HUES64 (cell line): ENCODE results near the gene MFAP2.

Experiments
- H3K27ac ChIP-seq: 2 replicates; pipeline ENCODE4 v1.7.0; 2013; ENCODE audit warnings: low read depth, low read length, inconsistent platforms
- H3K27me3 ChIP-seq: 2 replicates; pipeline ENCODE4 v1.6.1; 2013; ENCODE audit warnings: mild to moderate bottlenecking, low read length; ENCODE audit not compliant: insufficient read depth
- H3K36me3 ChIP-seq: 2 replicates; pipeline ENCODE4 v1.6.1; 2013; ENCODE audit warnings: mild to moderate bottlenecking, low read length; ENCODE audit not compliant: insufficient read depth
- H3K4me1 ChIP-seq: 2 replicates; pipeline ENCODE4 v1.6.1; 2013; ENCODE audit warnings: mild to moderate bottlenecking, low read length, moderate library complexity; ENCODE audit not compliant: insufficient read depth
- H3K4me3 ChIP-seq: 2 replicates; pipeline ENCODE4 v1.5.1; 2013; ENCODE audit warnings: mild to moderate bottlenecking, low read length, moderate library complexity
- H3K9ac ChIP-seq: 2 replicates; pipeline ENCODE4 v1.6.1; 2013; ENCODE audit warnings: mild to moderate bottlenecking, low read depth, low read length
- H3K9me3 ChIP-seq: 2 replicates; pipeline ENCODE4 v1.6.1; 2013; ENCODE audit warnings: low read depth, low read length; ENCODE audit not compliant: insufficient read depth
- WGBS: fragments of 150-250, 120-280 bp; methylation state at CpG from one replicate; pipeline ENCODE4 v1.1.7; 2013; ENCODE audit warnings: missing lambda C conversion rate; 5-methylcytosine and 5-hydroxymethylcytosine counted together

Gene MFAP2

GRCh38 chr1:16978567-16979474 is 1.6 kb downstream of the MFAP2 start:
- no peaks in the 10 kb centered on the region for H3K9me3 ChIP-seq
- peak overlapping the region; percentile 90 for H3K9ac ChIP-seq
- no peak overlapping the region for H3K27ac ChIP-seq
- H3K27me3 ChIP-seq = no peaks in the 10 kb centered on the region
- H3K36me3 ChIP-seq = peaks cover 31% of the 10 kb centered on the region
- H3K4me1 ChIP-seq = peaks cover 10% of the 10 kb centered on the region; the same call in 1 of the 2 replicates
- 57% methylated on average over 20 of the region's 20 CpGs for whole genome bisulfite sequencing
- H3K4me3 ChIP-seq = peak overlapping the region; percentile 63

- no peak overlapping the region for H3K27ac ChIP-seq
- no peak overlapping the region for H3K9ac ChIP-seq
- no peaks in the 10 kb centered on the region for H3K9me3 ChIP-seq
- WGBS = 86% methylated on average over 4 of the region's 4 CpGs
- H3K27me3 ChIP-seq = no peaks in the 10 kb centered on the region
- H3K4me3 ChIP-seq = peak overlapping the region; percentile 12; the same call in 1 of the 2 replicates
- peaks cover 35% of the 10 kb centered on the region for H3K36me3 ChIP-seq
- H3K4me1 ChIP-seq = peaks cover 10% of the 10 kb centered on the region; the same call in 1 of the 2 replicates
These were observed 2.3 kb downstream of the MFAP2 start for GRCh38 chr1:16978139-16978538.

GRCh38 chr1:16977377-16977776 is 3.0 kb downstream of the MFAP2 start:
- Histone ChIP-seq H3K4me1 (peaks cover 10% of the 10 kb centered on the region; the same call in 1 of the 2 replicates), H3K4me3 (no peak overlapping the region), H3K9me3 (no peaks in the 10 kb centered on the region), H3K9ac (no peak overlapping the region), H3K36me3 (peaks cover 42% of the 10 kb centered on the region), H3K27ac (no peak overlapping the region), H3K27me3 (no peaks in the 10 kb centered on the region)
- WGBS = 93% methylated on average over 5 of the region's 5 CpGs

- Histone ChIP-seq H3K27me3 (no peaks in the 10 kb centered on the region), H3K27ac (no peak overlapping the region), H3K9ac (no peak overlapping the region), H3K4me3 (no peak overlapping the region), H3K4me1 (peaks cover 13% of the 10 kb centered on the region; the same call in 1 of the 2 replicates), H3K9me3 (no peaks in the 10 kb centered on the region), H3K36me3 (peaks cover 43% of the 10 kb centered on the region)
- 90% methylated on average over 16 of the region's 16 CpGs for WGBS
These were observed 3.5 kb downstream of the MFAP2 start for GRCh38 chr1:16976966-16977365.

GRCh38 chr1:16975838-16976237 is 4.6 kb downstream of the MFAP2 start:
- Histone ChIP-seq H3K4me3 (no peak overlapping the region), H3K9ac (no peak overlapping the region), H3K4me1 (peaks cover 18% of the 10 kb centered on the region; the same call in 1 of the 2 replicates), H3K9me3 (no peaks in the 10 kb centered on the region), H3K36me3 (peaks cover 46% of the 10 kb centered on the region), H3K27ac (no peak overlapping the region), H3K27me3 (no peaks in the 10 kb centered on the region)
- WGBS = 96% methylated on average over 14 of the region's 14 CpGs

GRCh38 chr1:16975211-16975610 is 5.2 kb downstream of the MFAP2 start:
- Histone ChIP-seq H3K4me1 (peaks cover 18% of the 10 kb centered on the region; the same call in 1 of the 2 replicates), H3K4me3 (no peak overlapping the region), H3K36me3 (peaks cover 52% of the 10 kb centered on the region), H3K9me3 (no peaks in the 10 kb centered on the region), H3K27me3 (no peaks in the 10 kb centered on the region), H3K9ac (no peak overlapping the region), H3K27ac (no peak overlapping the region)
- WGBS = 93% methylated on average over 14 of the region's 14 CpGs

GRCh38 chr1:16973215-16973614 is 7.2 kb downstream of the MFAP2 start:
- WGBS = 92% methylated on average over 9 of the region's 9 CpGs
- H3K9me3 ChIP-seq = no peaks in the 10 kb centered on the region
- no peaks in the 10 kb centered on the region for H3K27me3 ChIP-seq
- H3K4me3 ChIP-seq = no peak overlapping the region
- H3K36me3 ChIP-seq = peaks cover 52% of the 10 kb centered on the region
- H3K9ac ChIP-seq = no peak overlapping the region
- peaks cover 8% of the 10 kb centered on the region; the same call in 1 of the 2 replicates for H3K4me1 ChIP-seq
- H3K27ac ChIP-seq = no peak overlapping the region

- Histone ChIP-seq H3K36me3 (peaks cover 45% of the 10 kb centered on the region), H3K27me3 (no peaks in the 10 kb centered on the region), H3K4me1 (peaks cover 8% of the 10 kb centered on the region; the same call in 1 of the 2 replicates), H3K9ac (0 out of 2 replicates have a peak overlapping the region, but pooled peaks have one; percentile 24), H3K27ac (peak overlapping the region; percentile 54), H3K4me3 (no peak overlapping the region), H3K9me3 (no peaks in the 10 kb centered on the region)
- WGBS = 91% methylated on average over 11 of the region's 11 CpGs
These were observed 8.1 kb downstream of the MFAP2 start for GRCh38 chr1:16972189-16972895.

- Histone ChIP-seq H3K9ac (0 out of 2 replicates have a peak overlapping the region, but pooled peaks have one; percentile 24), H3K27me3 (no peaks in the 10 kb centered on the region), H3K9me3 (no peaks in the 10 kb centered on the region), H3K27ac (peak overlapping the region; percentile 54; the same call in 1 of the 2 replicates), H3K4me1 (peaks cover 8% of the 10 kb centered on the region; the same call in 1 of the 2 replicates), H3K4me3 (no peak overlapping the region), H3K36me3 (peaks cover 42% of the 10 kb centered on the region)
- whole genome bisulfite sequencing = 88% methylated on average over 28 of the region's 28 CpGs
These were observed 8.9 kb downstream of the MFAP2 start for GRCh38 chr1:16971341-16972188.

GRCh38 chr1:16970132-16970910 is 10.1 kb downstream of the MFAP2 start:
- 94% methylated on average over 28 of the region's 28 CpGs for WGBS
- H3K27me3 ChIP-seq = no peaks in the 10 kb centered on the region
- H3K9ac ChIP-seq = no peak overlapping the region
- no peak overlapping the region for H3K4me3 ChIP-seq
- H3K27ac ChIP-seq = no peak overlapping the region
- peaks cover 42% of the 10 kb centered on the region for H3K36me3 ChIP-seq
- peaks cover 8% of the 10 kb centered on the region; the same call in 1 of the 2 replicates for H3K4me1 ChIP-seq
- H3K9me3 ChIP-seq = no peaks in the 10 kb centered on the region
